ENCODE results near the gene DTD1. TPM values are rescaled to one million over a fixed set of nuclear protein-coding genes. Genes with fewer than 3 reads are reported as not detected.

The DTD1 gene
- total RNA-seq, 4 donors from 2014 or later = 20.6 to 35.7 (median 26.7) TPM

DNA sequence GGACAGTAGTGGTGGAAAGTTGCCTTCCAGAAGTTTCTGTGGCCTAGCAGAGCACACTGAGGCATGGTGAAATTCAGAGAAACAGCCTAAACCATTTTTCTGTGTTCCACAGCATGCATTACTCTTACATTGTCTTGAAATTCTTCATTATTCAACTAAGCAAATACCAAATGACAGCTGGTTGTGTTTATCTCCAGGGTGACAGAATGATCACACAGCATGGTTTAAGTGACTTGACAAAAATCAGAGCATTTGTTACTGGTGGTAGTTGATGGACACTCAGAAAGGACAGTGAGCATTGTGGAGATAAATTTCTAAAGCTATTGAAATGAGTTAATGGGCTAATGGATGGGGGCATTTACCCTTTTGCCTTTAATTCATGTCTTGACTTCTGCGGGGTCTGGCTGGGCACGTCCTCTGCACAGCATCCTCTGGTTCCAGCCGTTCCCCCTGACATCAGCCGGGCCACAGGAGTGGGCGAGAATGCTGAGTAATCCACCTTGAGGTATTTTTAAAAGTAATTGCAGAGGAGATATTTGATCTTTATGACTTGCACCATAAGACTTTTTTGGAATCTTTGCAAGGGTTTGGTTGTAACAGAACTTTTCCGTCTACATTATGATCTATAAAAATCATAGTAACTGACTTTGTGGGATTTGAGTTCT, 146.8 kb downstream of the DTD1 start:
- no peak for TF ChIP-seq CTCF (IDR thresholded peaks at IDR 0.05)
- DNase-seq (ENCODE audit: low spot score) = no peak
- no peak for ATAC-seq (ENCODE audit: low FRiP score)

DNA sequence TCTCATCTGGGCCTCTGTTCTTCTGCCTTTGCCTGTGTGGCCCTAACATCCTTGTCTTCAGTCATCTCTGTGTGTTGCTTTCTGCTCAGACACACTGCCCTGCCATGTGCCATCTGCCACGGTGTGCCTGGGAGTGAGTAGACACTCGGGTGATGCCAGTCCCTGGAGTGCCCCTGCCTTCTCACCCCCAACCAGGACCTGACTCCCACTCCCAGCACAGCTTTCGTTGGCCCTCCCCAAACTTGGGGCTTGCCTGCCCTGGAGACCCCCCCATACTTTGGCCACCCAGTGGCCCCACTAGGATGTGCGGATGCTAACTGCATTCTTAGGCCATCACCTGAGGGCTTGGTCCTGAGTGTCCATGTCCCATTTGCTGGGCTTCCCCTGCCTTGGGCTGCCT, 149.3 kb downstream of the DTD1 start:
- TF ChIP-seq CTCF (IDR thresholded peaks at IDR 0.05) = no peak
- DNase-seq (ENCODE audit: low spot score) = no peak
- ATAC-seq (ENCODE audit: low FRiP score) = no peak

GRCh38 chr20:18738055-18738454, 150.2 kb downstream of the DTD1 start:
- no peak for ATAC-seq (ENCODE audit: low FRiP score)
- DNase-seq (ENCODE audit: low spot score) = no peak
- no peak for TF ChIP-seq CTCF (IDR thresholded peaks at IDR 0.05)

DNA sequence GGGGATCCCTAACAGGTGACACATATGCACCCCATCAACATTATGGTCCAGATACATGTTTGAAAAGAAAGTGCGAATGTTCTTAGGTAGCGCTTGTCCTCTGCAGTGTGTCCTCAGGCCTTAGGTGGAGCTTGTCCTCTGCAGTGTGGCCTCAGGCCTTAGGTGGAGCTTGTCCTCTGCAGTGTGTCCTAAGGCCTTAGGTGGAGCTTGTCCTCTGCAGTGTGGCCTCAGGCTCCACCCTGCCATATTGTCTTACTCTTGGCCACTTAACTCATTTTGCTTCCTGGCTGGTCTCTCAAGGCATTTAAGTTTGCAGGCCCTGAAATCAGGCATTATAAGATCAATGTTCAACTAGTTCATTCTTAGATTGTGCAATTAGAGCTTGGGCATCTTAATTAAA, 151.0 kb downstream of the DTD1 start:
- no peak for DNase-seq (ENCODE audit: low spot score)
- no peak for TF ChIP-seq CTCF (IDR thresholded peaks at IDR 0.05)
- no peak for ATAC-seq (ENCODE audit: low FRiP score)

- no peak for DNase-seq (ENCODE audit: low spot score)
- ATAC-seq (ENCODE audit: low FRiP score) = peak; percentile 72
- TF ChIP-seq CTCF (IDR thresholded peaks at IDR 0.05) = no peak
Measured at GRCh38 chr20:18739751-18740166, 151.9 kb downstream of the DTD1 start.

GRCh38 chr20:18740726-18741125, 152.9 kb downstream of the DTD1 start:
- TF ChIP-seq CTCF (IDR thresholded peaks at IDR 0.05) = no peak
- no peak for ATAC-seq (ENCODE audit: low FRiP score)
- no peak for DNase-seq (ENCODE audit: low spot score)

- ATAC-seq (ENCODE audit: low FRiP score) (no peak), DNase-seq (ENCODE audit: low spot score) (no peak)
- no peak for TF ChIP-seq CTCF (IDR thresholded peaks at IDR 0.05)
Measured at GRCh38 chr20:18742841-18743240, 155.0 kb downstream of the DTD1 start.

Measured in omental fat pad (tissue), 4 donors.